Heart right ventricle (tissue), 16 donors: ENCODE results near the gene ABLIM2. TPM values are rescaled to one million over a fixed set of nuclear protein-coding genes. Genes with fewer than 3 reads are reported as not detected.

ENCODE experiments used
- ATAC-seq, 8 donors: fragments of 200-7000 bp; cut with Tn5 transposase; one replicate each; pipeline ENCODE4 v1.9.1; 2020; ENCODE audit warnings: mild to moderate bottlenecking in 8 of 8, moderate library complexity in 8 of 8, moderate number of reproducible peaks in 1 of 8
- DNase-seq, 2 donors: peaks; one replicate each; pipeline ENCODE4 v3.0.0-alpha.2; 2020
- H3K27ac ChIP-seq, 10 donors: fragments of 200-600 bp; sonication (generic) in 2 of 10; one replicate each; pipeline versions ENCODE4 v1.5.0 to v1.8.0; 2020 to 2022; ENCODE audit warnings: mild to moderate bottlenecking in 3 of 10
- H3K27me3 ChIP-seq, 7 donors: fragments of 200-600 bp; one replicate each; pipeline ENCODE4 v1.8.0; 2021 to 2022; ENCODE audit warnings: mild to moderate bottlenecking in 2 of 7
- H3K36me3 ChIP-seq, 9 donors: fragments of 200-600 bp; sonication (generic) in 1 of 9; one replicate each; pipeline versions ENCODE4 v1.5.0 to v1.8.0; 2020 to 2022; ENCODE audit warnings: mild to moderate bottlenecking in 2 of 9
- H3K4me1 ChIP-seq, 9 donors: fragments of 200-600 bp; sonication (generic) in 1 of 9; one replicate each; pipeline versions ENCODE4 v1.5.0 to v1.8.0; 2020 to 2022; ENCODE audit warnings: mild to moderate bottlenecking in 4 of 9
- H3K4me3 ChIP-seq, 10 donors: fragments of 200-600 bp; sonication (generic) in 2 of 10; one replicate each; pipeline versions ENCODE4 v1.5.0 to v1.8.0; 2020 to 2022; ENCODE audit warnings: mild to moderate bottlenecking in 7 of 10, moderate library complexity in 2 of 10
- H3K9me3 ChIP-seq, 11 donors: fragments of 200-600 bp in 10 of 11; sonication (generic) in 2 of 11; one replicate each; pipeline versions ENCODE4 v1.5.0 to v1.8.0; 2013 to 2022; ENCODE audit warnings: mild to moderate bottlenecking in 2 of 11, control low read depth in 1 of 11, moderate library complexity in 1 of 11
- WGBS, 2 donors: extraction: QIAGEN DNeasy Blood & Tissue Kit; methylation state at CpG; one replicate each; pipeline ENCODE4 v1.1.7; 2013; ENCODE audit warnings: inconsistent platforms in 1 of 2; 5-methylcytosine and 5-hydroxymethylcytosine counted together
- intact Hi-C, 10 donors: fragments of 100-400 bp; cut with DNase I; formaldehyde crosslinking; loops; one replicate each; pipeline versions ENCODE4 v1.11.1 to v1.14.2; 2022
- polyA plus RNA-seq, 2 donors: library from polyadenylated mRNA; stranded (reverse); fragments of 200-250 nt; gene quantifications; one replicate each; pipeline ENCODE4 v1.2.3, GENCODE V29; 2013
- total RNA-seq, 10 donors: library from RNA; stranded (reverse); fragmentation: NEBNext Ultra II Directional in 3 of 10; extraction: Animal tissue kit (Norgen Biotek cat#: 25700) in 3 of 10; gene quantifications; one replicate each; pipeline versions ENCODE4 v1.2.1 to v1.2.4, GENCODE V29; 2021 to 2023
- TF ChIP-seq, protein P1 (sequence below), 9 donors: fragments of 200-600 bp; sonication (generic) in 2 of 9; IDR thresholded peaks; one replicate each; pipeline versions ENCODE4 v1.5.0 to v1.8.0; 2021 to 2022; ENCODE audit warnings: antibody characterized with exemption in 9 of 9, mild to moderate bottlenecking in 5 of 9, moderate library complexity in 1 of 9
- donor health status: Arrhythmogenic right ventricular cardiomyopathy.
- donor health status: ischemic (EF 13 %, LVEDD 7.1; RV severe dilation, severe dysfunction).
- donor health status: healthy with polysubstance abuse.
- donor health status: DM: no; HTN: yes; CAD: no.
- donor health status: DM: no; HTN: no; CAD: no.
- donor health status: ischemic (EF 25% LVEDD 6.9; RV normal size, moderate dysfunction).
- donor health status: ischemic (EF 25% LVEDD 5.7; RV mildly dilated, moderate dysfunction).
- donor health status: healthy.
- donor health status: DM: yes; HTN: yes; CAD: no.
- donor health status: Ischemic cardiomyopathy.
- donor health status: ischemic (EF 35%, LVEDD 5.7; RV mildly dilated, moderate dysfunction).
- donor health status: nonischemic (EF 11% LVEDD 7.7; RV severe dilation, severe dysfunction).
- donor health status: DM: yes; HTN: yes; CAD: no.
- donor health status: PGD.
- donor health status: ischemic (EF 29% LVEDD 5.4; RV normal size, mild dysfunction).
- donor health status: nonischemic (EF 23%, LVEDD 6.1; RV moderate dilation, normal function).

The ABLIM2 gene
- total and polyA plus RNA-seq, 12 donors: 7.2 to 27.8 (median 17.6) TPM

DNA sequence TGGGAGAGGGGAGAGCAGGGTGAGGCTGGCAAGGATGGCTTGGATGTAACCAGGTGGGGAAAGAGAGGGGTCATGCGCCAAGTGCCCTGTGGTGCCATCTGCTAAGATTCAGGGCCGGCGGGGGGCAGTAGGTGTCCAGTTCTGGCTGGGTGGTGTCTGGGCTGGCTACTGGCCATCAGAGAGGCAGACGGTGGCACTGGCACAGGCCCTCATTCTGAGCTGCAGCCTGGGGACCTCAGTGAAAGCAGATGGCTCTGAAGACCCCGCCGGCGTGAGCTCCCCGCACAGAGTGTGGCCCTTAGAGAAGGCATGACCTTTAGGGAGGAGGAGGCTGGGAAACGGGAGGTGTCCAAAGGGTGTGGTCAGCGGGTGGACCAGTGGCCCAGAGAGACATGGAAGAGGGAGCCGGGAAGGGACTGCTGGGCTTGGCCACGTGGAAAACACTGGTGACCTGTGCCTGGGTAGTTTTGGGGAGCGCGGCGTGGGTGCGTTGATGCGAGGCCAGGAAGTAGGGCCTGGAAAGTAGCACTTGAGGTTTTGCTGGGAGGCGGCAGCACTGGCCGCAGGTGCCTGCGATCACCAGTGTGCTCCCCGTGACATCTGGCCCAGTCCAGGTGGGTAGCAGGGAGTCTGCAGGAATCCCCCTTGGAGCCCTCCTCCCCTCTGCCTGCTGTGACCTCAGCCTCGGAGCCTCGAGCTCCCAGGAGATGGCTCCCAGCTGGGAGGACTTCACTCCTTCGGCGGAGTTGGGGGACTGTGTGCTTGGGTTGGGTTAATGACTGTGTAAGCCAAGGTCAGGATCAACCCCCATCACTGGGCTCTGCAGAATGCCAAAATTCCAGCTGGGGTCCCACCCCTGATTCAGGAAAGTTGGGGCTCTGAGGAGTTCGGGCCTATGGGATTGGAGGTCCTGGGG lies 31.2 kb upstream of the ABLIM2 start:
- H3K9me3 ChIP-seq: no peaks in the 10 kb centered on the region
- intact Hi-C loops: loop anchor here in 1 of 10 donors (10.0 kb wide), 1 partner anchor 375 kb away; no protein-coding TSS in a partner anchor
- H3K4me3 ChIP-seq: peak overlapping the region in 2 of 10 donors; percentile 12 to 20
- no peaks in the 10 kb centered on the region for H3K27me3 ChIP-seq
- TF ChIP-seq, protein P1, sequence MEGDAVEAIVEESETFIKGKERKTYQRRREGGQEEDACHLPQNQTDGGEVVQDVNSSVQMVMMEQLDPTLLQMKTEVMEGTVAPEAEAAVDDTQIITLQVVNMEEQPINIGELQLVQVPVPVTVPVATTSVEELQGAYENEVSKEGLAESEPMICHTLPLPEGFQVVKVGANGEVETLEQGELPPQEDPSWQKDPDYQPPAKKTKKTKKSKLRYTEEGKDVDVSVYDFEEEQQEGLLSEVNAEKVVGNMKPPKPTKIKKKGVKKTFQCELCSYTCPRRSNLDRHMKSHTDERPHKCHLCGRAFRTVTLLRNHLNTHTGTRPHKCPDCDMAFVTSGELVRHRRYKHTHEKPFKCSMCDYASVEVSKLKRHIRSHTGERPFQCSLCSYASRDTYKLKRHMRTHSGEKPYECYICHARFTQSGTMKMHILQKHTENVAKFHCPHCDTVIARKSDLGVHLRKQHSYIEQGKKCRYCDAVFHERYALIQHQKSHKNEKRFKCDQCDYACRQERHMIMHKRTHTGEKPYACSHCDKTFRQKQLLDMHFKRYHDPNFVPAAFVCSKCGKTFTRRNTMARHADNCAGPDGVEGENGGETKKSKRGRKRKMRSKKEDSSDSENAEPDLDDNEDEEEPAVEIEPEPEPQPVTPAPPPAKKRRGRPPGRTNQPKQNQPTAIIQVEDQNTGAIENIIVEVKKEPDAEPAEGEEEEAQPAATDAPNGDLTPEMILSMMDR (IDR thresholded peaks at IDR 0.05): no peak
- H3K27ac ChIP-seq: peak overlapping the region; percentile 26 to 92 (median 84)
- H3K36me3 ChIP-seq: no peaks in the 10 kb centered on the region
- WGBS, 2 donors: 82 to 87% methylated on average over 26 of the region's 26 CpGs
- DNase-seq (no peak), ATAC-seq (peak in 2 of 8 donors; percentile 0 to 4)
- peaks cover 25 to 63% (median 58%) of the 10 kb centered on the region in 9 donors for H3K4me1 ChIP-seq

DNA sequence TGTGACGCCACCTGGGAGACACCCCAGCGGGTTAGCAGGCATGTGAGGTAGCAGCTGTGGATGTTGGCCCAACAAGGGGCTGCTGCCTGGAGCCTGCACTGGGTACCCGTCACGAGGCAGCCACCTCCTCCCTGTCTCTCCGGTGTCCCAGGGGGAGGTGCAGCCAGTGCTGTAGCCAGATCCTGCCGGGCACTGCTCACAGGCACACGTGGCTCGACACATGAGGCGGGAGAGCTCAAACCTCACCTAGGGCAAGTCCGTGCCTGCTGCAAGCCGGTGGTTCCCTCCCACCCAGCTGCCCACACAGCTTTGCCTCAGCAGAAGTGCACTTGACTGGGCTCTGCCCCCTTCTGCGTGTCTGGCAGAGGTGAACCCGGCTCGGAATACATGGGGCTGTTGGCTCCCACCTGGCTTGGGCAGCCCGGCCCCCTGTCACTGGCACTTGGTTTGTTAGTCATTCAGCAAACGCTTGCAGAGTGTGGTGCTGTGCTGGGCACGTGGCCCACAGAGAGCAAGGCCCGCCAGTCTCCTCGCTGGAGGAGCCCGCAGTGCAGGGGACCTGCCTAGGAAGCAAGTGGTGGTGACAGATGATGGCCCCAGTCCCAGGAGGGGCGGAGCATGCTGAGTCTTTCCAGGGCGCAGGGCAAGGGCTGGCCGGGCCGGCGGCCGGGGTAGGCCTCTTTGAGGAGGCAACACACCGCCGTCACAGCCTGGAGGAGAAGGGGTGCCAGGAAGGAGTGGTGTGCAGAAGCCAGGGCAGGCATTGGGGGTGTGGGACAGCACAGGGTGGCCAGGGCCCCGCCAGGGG lies 30.3 kb upstream of the ABLIM2 start:
- Histone ChIP-seq H3K36me3 (no peaks in the 10 kb centered on the region), H3K27me3 (no peaks in the 10 kb centered on the region), H3K27ac (peak overlapping the region; percentile 26 to 92 (median 84)), H3K9me3 (no peaks in the 10 kb centered on the region), H3K4me3 (peak overlapping the region in 2 of 10 donors; percentile 12 to 20), H3K4me1 (peaks cover 25 to 67% (median 61%) of the 10 kb centered on the region in 9 donors)
- WGBS, 2 donors: 39 to 46% methylated on average over 29 of the region's 29 CpGs
- TF ChIP-seq, protein P1 (IDR thresholded peaks at IDR 0.05): no peak
- DNase-seq (peak; percentile 86), ATAC-seq (peak; percentile 71 to 91 (median 83))
- intact Hi-C loops: no loop called here

DNA sequence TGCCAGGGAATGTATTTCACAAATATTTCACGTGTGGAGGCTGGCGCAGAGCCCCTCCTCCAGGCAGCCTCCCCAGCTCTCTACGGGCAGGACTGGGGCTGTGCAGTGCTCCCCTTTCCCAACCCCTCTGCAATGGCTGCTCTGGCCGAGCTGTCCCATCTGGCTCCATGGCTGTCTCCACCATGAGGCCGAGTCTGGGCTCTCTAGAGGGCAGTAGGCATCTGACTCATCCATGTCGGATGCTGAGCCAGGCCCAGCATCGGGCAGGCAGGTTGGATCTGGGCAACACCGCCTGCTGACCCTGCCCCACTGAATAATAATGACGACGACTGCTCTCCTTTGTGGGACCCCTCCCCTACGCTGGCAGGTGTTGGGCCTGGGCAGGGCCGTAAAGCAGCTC lies 29.5 kb upstream of the ABLIM2 start:
- H3K4me1 ChIP-seq: peaks cover 25 to 76% (median 69%) of the 10 kb centered on the region in 9 donors
- intact Hi-C loops: no loop called here
- ATAC-seq (peak in 1 of 8 donors; percentile 2), DNase-seq (no peak)
- H3K27ac ChIP-seq: peak overlapping the region in 1 of 10 donors; percentile 90
- TF ChIP-seq, protein P1 (IDR thresholded peaks at IDR 0.05): no peak
- no peaks in the 10 kb centered on the region for H3K27me3 ChIP-seq
- H3K9me3 ChIP-seq: no peaks in the 10 kb centered on the region
- H3K4me3 ChIP-seq: no peak overlapping the region
- no peaks in the 10 kb centered on the region for H3K36me3 ChIP-seq
- 84 to 89% methylated on average over 12 of the region's 12 CpGs for WGBS, 2 donors

DNA sequence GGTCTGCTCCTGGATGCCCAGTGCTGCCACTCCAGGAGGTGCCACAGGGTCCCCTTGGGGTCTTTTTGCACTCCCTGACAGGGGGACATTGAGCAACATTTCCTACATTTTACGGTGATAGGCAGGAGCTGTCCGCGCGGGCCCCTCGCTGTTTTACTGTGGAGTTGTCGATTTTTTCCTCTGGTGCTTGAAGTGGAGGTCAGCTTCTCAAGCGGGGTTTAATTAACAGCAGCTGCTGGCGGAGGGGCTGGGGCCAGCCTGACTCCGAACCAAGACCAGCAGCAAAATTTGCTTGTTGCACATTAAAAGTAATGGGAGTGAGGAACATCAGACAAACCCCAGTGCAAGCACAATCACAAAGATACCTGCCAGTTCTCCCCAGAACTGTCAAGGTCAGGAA lies 27.3 kb upstream of the ABLIM2 start:
- Histone ChIP-seq H3K27me3 (no peaks in the 10 kb centered on the region), H3K36me3 (no peaks in the 10 kb centered on the region), H3K27ac (no peak overlapping the region), H3K4me1 (peaks cover 35 to 79% (median 70%) of the 10 kb centered on the region in 9 donors), H3K4me3 (no peak overlapping the region), H3K9me3 (no peaks in the 10 kb centered on the region)
- WGBS, 2 donors: 73 to 80% methylated on average over 9 of the region's 9 CpGs
- intact Hi-C loops: loop anchor here in 1 of 10 donors (2.0 kb wide), 1 partner anchor 41 kb away; no protein-coding TSS in a partner anchor
- no peak for ATAC-seq
- no peak for DNase-seq
- TF ChIP-seq, protein P1 (IDR thresholded peaks at IDR 0.05): no peak
